Inflammatory macrophage treated with lipopolysaccharide for 1 hour (primary cell): Measurements from ENCODE around the gene ACTL6B.
A peak's percentile ranks its signal among the peaks of the same experiment; 100 is the strongest.

Experiments used
- DNase-seq, 2 donors: peaks; one replicate each; pipeline ENCODE4 v3.0.0-alpha.2; 2020 to 2022

ACTL6B gene

DNA sequence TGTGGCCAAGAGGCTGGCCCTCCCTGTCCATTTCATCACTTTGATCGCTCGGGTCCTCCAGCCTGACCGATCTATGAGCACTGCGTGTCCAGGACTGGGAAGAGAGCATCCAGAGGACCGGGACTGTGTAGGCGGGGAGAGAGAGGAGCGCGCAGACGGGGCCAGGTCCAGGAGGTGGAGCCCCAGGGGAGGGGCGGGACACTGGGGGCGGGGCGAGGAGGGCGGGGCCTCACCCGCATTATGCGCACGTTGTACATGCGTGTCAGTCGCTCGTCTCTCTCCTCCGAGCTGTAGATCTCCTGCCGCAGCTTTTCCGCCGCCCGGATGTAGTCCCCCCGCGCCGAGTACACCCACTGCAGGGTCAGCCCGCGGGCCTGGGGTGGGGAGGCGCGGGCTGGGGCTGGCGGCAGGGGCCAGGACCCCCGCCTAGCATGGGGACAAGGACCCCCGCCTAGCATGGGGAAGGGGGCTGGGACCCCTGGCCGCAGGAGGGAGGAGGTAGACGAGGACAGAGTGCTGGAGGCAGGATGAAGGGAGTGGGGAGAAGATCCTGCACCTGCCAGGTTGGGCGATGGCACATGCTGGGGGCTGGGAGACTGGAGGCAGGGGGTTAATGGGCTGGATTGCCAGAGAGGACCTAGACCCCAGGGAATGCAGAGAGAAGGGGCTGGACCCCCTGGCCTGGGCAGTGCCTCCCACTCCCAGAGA is 29.6 kb downstream of the ACTL6B start:
- peak; percentile 68 to 75 for DNase-seq

DNA sequence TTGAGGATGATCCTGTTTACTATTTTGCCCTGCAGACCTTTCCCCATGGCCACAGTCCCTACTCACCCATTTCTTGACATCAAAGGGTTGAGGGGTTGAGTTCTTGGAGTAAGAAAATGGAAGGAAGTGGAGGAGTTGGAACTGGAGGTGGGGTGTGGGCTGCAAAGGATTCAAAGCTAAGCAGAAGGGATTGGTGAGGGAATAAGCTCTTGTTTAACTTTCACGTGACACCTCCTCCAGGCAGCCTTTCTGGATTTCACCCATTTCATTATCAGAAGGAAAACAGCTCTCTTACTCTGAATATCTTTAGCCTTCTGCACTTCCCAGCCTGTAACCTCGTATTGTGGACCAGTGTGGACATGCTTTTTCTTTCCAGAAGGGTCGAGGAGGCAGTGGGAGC is 30.2 kb downstream of the ACTL6B start:
- no peak for DNase-seq

DNA sequence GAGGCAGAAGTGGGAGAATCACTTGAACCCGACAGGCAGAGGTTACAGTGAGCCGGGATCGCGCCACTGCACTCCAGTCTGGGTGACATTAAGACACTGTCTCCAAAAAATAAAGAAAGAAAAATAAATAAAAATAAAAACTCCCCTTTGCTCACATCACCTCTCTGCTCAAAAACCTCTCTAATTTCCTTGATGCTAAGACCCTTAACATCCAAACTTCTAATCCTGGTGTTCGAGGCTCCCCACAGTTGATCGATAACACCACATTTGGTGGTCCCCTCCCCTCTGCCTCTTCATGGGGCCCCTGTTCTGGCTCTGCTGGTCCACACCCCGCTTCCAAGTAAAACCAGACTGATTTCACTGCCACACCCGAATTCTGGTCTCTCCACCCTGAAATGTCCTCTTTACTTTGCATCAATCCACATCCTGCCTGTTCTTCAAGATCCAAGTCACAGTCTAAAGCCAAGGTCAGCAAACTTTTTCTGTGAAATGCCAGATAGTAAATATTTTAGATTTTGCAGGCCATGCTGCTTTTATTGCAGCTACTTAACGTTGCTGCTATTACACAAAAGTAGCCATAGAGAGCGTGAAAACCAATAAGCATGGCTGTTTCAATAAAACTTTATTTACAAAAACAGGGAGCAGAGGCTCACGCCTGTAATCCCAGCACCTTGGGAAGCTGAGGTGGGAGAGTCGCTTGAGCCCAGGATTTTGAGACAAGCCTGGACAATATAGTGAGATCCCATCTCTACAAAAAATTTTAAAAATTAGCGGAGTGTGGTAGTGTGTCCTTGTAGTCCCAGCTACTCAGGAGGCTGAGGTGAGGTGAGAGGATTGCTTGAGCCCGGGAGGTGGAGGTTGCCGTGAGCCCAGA is 32.1 kb downstream of the ACTL6B start:
- DNase-seq = no peak

DNA sequence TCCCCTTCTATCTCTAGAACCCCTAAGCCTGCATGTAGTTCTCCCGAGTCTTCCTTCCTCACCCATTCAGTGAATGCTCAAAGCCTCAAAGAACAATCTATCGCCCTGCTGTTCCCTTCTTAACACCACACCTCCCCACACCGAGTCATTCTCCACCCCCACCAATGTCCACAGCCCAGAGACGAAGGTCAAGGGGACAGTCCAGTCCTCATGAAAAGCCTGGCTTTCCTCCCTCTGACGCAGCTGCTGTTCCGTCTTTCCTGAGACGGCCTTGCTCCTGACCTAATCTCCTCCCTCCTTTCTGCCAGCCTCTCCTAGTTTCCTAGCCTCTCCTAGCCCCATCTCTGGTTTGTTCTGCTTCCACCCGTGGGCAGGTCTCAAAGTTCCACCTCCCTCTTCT is 34.7 kb downstream of the ACTL6B start:
- DNase-seq = no peak

DNA sequence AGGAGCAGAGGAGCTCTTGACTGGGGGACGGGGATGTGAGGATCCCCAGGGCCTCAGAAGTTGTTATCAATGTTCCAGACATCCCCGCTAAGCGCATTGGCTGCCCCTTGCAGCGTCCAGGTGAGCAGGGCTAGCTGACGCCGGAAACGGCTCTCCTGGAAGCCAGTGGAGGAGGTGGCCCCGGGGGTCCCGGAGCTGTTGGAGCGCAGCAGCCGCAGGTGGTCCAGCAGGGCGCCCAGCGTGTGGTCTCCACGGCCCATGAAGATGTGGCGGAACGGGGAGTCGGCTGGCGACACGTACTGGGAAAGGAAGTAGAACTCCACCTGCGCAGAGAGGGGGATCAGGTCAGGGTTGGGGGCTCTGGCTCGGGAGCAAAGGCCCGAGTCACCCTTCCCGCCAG is 35.4 kb downstream of the ACTL6B start:
- DNase-seq = no peak

DNA sequence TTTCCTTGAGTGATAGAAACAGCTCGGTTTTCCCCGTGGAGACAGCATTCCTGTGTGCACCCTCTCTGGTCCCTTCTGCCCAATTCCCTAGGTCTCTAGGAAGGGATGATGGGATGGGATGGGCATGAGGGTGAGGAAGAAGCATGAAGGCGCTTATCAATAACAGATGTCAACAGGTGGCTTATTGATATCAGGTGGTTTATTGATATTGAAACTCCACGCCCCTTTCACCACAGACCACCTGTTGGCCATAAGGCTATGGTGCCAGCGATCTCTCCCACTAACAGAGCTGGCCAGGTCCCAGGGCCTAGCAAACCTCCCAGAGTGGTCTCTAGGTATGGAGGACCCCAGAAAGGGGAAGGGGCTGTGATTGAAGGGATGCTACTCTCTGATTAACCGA is 36.0 kb downstream of the ACTL6B start:
- DNase-seq = no peak

DNA sequence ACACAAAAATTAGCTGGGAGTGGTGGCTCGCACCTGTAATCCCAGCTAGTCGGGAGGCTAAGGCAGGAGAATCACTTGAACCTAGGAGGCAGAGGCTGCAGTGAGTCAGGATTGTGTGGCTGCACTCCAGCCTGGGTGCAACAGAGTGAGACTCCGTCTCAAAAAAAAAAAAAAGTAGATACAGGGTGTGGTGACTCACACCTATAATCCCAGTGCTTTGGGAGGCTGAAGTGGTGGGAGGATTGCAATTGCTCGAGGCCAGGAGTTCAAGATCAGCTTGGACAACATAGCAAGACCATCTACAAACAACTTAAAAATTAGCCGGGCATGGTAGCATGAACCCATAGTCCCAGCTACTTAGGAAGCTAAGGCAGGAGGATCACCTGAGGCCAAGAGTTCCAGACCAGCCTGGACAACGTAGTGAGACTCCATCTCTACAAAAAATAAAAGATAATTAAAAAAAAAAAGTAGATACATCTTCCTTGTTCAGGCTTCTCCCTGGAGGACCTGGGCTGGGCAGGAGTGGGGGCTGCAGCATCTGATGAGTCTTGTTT is 41.9 kb downstream of the ACTL6B start:
- no peak for DNase-seq

DNA sequence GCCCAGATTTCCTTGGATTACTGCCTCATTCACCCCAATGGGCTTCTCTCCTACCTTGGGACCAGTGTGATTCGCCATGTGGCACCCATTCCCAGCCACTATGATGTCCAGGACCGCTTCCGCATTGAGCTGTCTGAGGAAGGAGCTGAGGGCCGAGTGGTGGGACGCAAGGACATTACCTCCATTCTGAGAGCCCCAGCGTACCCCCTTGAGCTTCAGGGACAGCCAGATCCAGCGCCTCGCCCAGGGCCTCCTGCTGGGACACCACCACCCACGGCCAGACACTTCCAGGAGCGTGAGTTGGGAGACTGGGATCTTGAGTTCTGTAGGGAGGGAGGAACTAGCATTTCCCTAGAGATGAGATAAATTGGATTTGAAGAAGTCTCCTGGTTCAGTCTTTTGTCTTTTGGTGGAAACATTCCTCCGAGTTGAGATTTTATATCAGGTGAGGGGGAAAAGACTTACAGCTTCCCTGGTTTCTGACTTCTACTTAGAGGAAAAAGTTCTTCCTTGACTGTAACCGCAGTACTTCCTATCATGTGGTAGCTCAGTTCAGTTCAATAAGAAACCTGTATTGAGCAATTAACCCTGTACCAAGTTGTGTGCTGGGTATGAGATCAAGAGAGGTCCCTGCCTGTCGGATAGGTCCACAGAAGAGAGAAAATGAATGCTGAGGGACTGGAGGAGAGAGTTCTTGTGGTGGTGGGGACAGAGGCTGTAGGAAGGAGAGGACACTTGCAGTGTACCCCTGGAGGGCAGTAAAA is 42.7 kb downstream of the ACTL6B start:
- peak; percentile 29 to 40 for DNase-seq

DNA sequence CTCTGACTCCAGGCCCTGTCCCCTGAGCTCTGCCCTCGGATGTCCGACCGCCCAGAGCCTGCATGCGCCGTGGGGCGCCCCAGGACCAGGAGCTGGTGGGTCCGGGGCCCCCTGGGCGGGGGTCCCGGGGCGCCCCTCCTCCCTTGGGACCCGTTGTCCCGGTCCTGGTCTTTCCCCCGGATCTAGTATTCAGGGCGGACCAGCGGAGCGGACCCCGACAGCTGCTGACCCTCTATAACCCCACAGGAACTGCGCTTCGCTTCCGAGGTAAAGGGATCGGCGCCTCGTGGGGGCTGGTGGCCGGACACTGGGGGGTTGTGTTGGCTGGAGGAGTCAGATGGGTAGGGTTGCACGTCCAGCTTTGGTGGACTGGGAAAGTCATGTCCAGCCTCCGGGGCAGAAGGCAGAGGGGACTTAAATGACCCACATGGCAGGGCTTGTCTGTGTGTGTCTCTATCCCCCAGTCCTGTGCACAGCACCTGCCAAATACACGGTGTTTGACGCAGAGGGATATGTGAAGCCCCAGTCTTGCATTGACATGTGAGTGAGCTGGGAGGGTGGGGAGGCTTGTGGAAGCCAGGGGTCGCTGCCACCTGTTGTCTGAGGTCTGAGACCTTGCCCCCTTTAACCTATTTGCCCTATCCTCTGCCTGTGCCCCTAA is 43.4 kb downstream of the ACTL6B start:
- DNase-seq = no peak

DNA sequence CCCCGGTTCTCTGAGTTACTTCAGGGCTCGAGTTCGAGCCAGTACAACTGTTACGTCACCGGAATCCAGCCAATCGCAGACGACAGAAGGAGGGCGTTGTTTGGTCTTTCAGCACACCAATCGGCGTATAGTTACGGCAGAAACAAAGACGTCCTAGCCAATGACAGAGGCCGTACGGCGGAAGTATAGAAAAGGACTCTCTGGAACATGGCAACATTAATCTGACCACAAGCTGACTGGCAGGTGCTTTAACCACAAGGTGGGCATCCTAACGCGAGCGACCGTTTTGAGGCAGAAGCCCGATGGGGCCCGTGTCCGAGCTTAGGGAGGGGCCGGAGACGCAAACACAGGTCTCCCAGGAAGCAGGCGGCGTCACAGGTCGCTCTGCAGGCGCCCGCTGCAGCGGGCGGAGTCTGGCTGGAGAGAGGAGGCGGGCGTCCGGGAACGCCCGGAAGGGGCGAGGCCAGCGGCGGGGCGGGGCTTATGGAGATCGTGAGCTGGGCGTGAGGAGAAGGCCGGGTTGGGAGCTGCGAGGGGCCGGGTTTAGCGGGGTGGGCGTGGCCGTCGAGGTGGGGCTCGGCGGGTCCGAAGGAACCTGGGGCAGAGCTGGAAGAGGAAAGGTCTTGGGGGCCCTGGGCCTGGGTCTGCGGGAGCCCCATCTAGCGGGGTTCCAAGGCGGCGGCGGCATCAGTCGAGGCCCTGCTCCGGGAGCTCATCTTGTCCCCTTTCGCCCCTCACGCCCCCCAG is 44.1 kb downstream of the ACTL6B start, which contains the start of gene MOSPD3:
MOSPD3 (plus strand) TSS at position 558 of the 747 bp plus-strand sequence. CDS start 252 bp downstream, outside the sequence.
- DNase-seq = peak; percentile 98 to 99

DNA sequence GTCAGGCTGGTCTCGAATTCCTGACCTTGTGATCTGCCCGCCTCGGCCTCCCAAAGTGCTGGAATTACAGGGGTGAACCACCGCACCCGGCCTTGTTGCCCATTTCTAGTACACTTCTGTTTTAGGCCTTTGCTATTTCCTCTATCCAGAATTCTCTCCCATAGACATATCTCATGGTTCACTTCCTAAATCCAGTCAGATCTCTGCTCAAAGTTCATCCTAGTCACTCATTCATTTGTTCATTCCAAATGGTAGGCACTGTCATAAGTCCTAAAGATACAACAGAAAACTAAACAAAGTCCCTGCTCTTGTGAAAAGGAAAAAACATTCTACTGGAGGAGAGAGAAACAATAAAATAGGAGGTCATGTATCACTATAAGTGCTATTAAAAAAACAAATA is 46.3 kb downstream of the ACTL6B start:
- peak in 1 of 2 donors; percentile 44 for DNase-seq

DNA sequence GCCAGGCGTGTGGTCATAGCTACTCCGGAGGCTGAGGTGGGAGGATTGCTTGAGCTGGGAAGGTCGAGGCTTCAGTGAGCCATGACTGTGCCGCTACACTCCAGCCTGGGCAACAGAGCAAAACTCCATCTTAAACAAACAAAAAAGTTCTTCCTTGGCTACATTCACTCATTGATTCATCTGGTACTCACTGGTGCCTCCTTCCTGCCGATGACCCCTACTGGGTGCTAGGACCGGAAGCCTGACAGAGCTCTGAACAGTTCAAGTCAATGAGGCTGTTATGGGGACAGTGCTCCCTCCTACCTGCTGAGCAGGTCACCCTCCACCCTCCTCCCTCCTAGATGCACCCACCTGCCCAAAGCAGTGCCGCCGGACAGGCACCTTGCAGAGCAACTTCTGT is 49.1 kb downstream of the ACTL6B start:
- no peak for DNase-seq

DNA sequence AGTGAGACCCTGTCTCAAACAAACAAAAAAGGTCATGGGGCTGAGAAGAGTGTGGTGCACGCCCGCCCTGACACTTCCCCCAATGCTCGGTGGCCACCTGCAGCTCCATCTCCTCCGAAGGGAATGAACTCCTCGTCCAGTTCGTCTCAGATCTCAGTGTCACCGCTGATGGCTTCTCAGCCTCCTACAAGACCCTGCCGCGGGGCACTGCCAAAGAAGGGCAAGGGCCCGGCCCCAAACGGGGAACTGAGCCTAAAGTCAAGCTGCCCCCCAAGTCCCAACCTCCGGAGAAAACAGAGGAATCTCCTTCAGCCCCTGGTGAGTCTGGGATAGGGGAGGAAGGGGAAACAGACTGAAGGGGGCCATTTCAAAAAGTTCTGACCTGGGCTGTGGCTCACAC is 49.9 kb downstream of the ACTL6B start:
- DNase-seq = no peak

DNA sequence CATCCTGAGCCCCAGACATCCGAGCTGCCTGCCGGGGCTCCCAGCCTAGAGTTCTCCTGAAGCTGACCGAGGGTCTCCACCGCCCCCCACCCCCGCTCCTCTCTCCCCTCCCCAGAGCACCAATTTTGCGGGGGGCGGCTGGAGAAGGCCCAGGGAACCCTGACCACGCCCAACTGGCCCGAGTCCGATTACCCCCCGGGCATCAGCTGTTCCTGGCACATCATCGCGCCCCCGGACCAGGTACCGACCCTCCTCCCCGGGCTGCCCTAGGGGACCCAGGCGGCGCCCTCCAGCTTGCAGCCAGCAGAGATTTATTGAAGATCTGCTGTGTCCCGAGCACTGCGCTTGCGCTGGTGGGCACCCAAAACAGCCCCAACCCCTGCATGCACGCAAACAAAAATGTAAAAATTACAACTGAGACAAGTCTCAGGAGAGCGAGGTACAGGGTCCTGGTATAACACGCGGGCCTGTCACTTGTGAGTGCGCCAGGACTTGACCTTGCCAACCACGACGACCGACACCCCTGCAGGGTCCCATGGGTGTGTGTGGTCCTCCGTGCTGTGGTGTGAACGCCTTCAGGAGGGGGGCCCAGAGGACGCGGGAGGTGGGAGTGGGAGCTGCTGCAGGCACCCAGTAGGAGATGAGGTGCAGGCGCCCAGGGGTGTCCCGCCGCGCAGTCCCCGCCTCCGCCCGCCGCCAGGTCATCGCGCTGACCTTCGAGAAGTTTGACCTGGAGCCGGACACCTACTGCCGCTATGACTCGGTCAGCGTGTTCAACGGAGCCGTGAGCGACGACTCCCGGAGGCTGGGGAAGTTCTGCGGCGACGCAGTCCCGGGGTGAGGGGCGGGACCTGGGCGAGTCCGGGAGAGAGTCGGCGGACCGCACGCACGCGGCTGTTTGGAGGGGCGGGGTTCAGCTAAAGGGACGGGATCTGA is 51.0 kb downstream of the ACTL6B start:
- peak; percentile 51 to 62 for DNase-seq

DNA sequence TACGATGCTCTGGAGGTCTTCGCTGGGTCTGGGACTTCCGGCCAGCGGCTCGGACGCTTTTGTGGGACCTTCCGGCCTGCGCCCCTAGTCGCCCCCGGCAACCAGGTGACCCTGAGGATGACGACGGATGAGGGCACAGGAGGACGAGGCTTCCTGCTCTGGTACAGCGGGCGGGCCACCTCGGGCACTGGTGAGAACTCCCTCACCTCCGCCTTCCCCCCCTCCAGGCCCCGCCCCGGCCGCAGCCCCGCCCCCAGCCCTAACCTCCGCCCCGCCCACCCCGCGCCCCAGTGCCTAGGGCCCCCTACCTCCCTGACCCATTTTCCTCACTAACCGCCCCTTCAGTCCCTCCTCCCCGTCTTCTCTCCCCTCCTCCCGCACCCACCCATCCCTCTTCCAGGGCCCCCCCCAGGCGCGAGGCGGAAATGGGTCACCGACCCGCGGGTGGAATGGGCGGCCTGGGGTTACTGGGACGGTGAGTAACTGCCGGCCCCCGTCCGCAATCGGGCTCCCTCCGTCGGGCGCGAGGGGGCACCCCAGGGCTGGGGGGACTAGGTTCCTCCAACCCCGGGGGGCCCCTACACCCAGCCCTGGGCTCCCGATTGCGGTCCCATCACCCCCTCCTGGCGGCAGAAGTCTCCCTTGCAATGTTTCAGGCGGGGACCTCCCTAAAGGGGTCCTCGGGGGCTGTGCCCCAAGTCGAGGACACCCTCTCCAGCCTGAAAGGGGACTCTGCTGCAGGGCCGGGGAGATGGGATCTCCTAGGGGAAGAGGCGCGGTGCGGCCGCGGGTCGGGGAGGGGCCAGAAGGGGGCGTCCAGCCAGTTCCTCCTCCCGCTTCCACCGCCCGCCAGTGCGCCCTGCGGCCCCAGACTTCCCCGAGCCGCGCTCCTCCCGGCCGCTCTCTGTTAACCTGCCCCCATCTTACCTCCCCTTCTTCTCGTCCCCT is 51.9 kb downstream of the ACTL6B start:
- peak; percentile 62 to 76 for DNase-seq

DNA sequence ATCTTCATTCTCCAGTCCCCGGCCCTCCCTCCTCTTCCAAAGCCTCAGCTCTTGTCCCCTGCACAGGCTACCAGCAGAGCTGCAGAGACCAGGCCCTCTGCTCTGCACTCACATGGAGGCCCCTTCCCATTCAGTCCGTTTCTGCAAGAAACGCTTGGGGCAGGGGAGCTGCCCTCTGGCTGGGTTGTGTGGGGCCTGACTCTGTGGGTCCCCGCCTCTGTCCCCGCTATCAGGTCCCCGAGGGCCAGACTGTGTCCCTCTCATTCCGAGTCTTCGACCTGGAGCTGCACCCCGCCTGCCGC is 52.6 kb downstream of the ACTL6B start:
- DNase-seq = no peak

DNA sequence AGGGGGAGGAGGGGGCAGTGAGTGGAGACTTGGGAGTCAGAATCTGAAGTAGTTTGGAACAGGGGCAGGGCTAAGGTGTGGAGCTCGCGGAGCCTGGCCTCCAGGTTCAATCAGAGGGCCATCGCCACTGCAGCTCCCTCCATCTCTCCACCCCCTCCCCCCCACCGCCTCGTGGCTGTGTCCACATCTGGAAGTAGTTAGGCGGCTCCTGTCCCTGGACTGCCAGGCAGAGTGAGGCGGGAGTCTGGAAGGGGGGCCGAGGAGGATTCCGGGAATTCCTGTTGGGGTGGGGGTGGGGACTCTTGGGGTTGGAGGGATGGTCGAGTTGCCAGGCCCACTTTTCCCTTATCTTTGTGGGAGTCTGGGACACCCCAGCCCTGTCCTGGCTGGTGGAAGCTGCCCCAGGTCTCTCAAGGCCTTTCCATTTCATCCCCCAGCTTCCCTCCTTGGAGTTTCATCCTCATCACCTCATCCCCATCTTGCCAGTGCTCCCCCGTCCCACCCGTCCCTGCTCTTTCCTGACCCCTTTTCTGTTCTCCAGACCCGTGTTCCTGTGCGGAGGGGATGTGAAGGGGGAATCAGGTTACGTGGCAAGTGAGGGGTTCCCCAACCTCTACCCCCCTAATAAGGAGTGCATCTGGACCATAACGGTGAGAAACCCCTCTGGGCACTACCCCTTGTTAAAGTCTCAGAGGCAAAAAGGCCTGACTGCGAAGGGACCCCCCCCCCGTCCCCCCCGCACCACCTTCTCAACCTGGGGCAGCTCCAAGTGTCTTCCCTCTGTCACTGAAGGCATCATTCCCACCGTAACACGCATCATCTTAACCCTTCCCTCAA is 53.1 kb downstream of the ACTL6B start:
- DNase-seq = no peak

DNA sequence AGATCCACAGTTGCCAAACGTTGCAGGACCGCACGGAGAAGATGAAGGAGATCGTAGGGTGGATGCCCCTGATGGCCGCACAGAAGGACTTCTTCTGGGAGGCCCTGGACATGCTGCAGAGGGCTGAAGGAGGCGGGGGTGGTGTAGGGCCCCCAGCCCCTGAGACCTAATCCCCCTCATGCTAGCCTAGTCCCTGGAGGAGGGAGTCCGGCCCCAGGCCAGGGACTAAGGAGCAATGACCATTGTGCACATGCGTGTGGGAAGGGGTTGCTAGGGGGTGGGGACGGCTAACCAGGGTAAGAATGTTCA is 55.6 kb downstream of the ACTL6B start:
- DNase-seq = no peak
